HepG2 (cell line): ENCODE data around the gene FCER1G. TPM values are rescaled to one million over a fixed set of nuclear protein-coding genes. Genes with fewer than 3 reads are reported as not detected.

ENCODE experiments used
- ARNT ChIP-seq: fragments of 450-650 bp; IDR thresholded peaks from 2 replicates; pipeline ENCODE4 v1.6.1; 2017
- CBX1 ChIP-seq: IDR thresholded peaks from one replicate; pipeline ENCODE4 v1.6.1; 2016; ENCODE audit warnings: antibody characterized with exemption, low read depth
- CHCHD3 ChIP-seq: sonication (generic); formaldehyde crosslinking; IDR thresholded peaks from 2 replicates; pipeline ENCODE4 v1.8.0; 2022; ENCODE audit warnings: mild to moderate bottlenecking, missing genetic modification reagents, moderate library complexity
- DR1 ChIP-seq: sonication (generic); formaldehyde crosslinking; IDR thresholded peaks from 2 replicates; pipeline ENCODE4 v1.8.0; 2021; ENCODE audit warnings: mild to moderate bottlenecking, missing genetic modification reagents, inconsistent platforms
- NCOR1 ChIP-seq: fragments of 200-600 bp; sonication (generic); IDR thresholded peaks from 2 replicates; pipeline ENCODE4 v1.7.0; 2017; ENCODE audit warnings: antibody characterized with exemption, low read length, borderline replicate concordance
- NR2F6 ChIP-seq, 2 experiments: IDR thresholded peaks; 2 replicates each; pipeline ENCODE4 v1.6.1; 2016; ENCODE audit warnings: antibody characterized with exemption in 1 of 2, mild to moderate bottlenecking in 1 of 2
- RORA ChIP-seq: sonication (generic); formaldehyde crosslinking; IDR thresholded peaks from 2 replicates; pipeline ENCODE4 v1.5.0; 2020; ENCODE audit warnings: mild to moderate bottlenecking, missing genetic modification reagents, moderate library complexity
- SMARCC2 ChIP-seq: fragments of 450-650 bp; IDR thresholded peaks from 2 replicates; pipeline ENCODE4 v1.6.1; 2017; ENCODE audit warnings: antibody characterized with exemption, mild to moderate bottlenecking
- ZNF33A ChIP-seq: sonication (generic); formaldehyde crosslinking; IDR thresholded peaks from 2 replicates; pipeline ENCODE4 v1.5.1; 2020; ENCODE audit warnings: missing genetic modification reagents, mild to moderate bottlenecking, moderate library complexity, borderline replicate concordance
- ZNF605 ChIP-seq: sonication (generic); formaldehyde crosslinking; IDR thresholded peaks from 2 replicates; pipeline ENCODE4 v1.8.0; 2022; ENCODE audit warnings: mild to moderate bottlenecking, missing genetic modification reagents
- ZNF816 ChIP-seq: sonication (generic); formaldehyde crosslinking; IDR thresholded peaks from 2 replicates; pipeline ENCODE4 v1.8.0; 2022; ENCODE audit warnings: missing genetic modification reagents, mild to moderate bottlenecking, borderline replicate concordance
- ZSCAN22 ChIP-seq: sonication (generic); formaldehyde crosslinking; IDR thresholded peaks from 2 replicates; pipeline ENCODE4 v1.4.0; 2020; ENCODE audit warnings: mild to moderate bottlenecking, missing genetic modification reagents
- ZSCAN30 ChIP-seq: sonication (generic); formaldehyde crosslinking; IDR thresholded peaks from 2 replicates; pipeline ENCODE4 v1.5.0; 2020; ENCODE audit warnings: mild to moderate bottlenecking, missing genetic modification reagents
- polyA plus RNA-seq, 8 experiments: library from polyadenylated mRNA; depleted of rRNA in 3 of 8; stranded (reverse) in 7 of 8; unstranded in 1 of 8; fragments of >200 nt; fragmentation: Illumina TruSeq in 4 of 8; extraction: Trizol in 4 of 8; gene quantifications; 2 replicates each; pipeline versions ENCODE4 v1.2.1 to v1.2.3, GENCODE V29; 2011 to 2016; ENCODE audit warnings: low read depth in 4 of 8, missing spikeins in 1 of 8, mixed read lengths in 1 of 8; ENCODE audit not compliant: insufficient read depth in 1 of 8
- total RNA-seq, 5 experiments: library from RNA; depleted of rRNA; stranded (reverse); fragments of >200 nt; fragmentation: Illumina TruSeq; extraction: Trizol; gene quantifications; 2 replicates each; pipeline ENCODE4 v1.2.3, GENCODE V29; 2016; ENCODE audit warnings: low read depth in 1 of 5
- TF ChIP-seq, protein P1 (sequence below), 2 experiments: sonication (generic) in 1 of 2; formaldehyde crosslinking in 1 of 2; IDR thresholded peaks; 2 replicates each; pipeline versions ENCODE4 v1.6.1 to v1.9.0; 2014 to 2022; ENCODE audit warnings: antibody characterized with exemption in 1 of 2, borderline replicate concordance in 1 of 2, inconsistent platforms in 1 of 2, low read depth in 1 of 2, missing genetic modification reagents in 1 of 2
- TF ChIP-seq, protein P2 (sequence below): sonication (generic); formaldehyde crosslinking; IDR thresholded peaks from 2 replicates; pipeline ENCODE4 v1.5.0; 2020; ENCODE audit warnings: mild to moderate bottlenecking, missing genetic modification reagents
- TF ChIP-seq, protein P3 (sequence below): sonication (generic); formaldehyde crosslinking; IDR thresholded peaks from 2 replicates; pipeline ENCODE4 v1.4.0; 2020; ENCODE audit warnings: missing genetic modification reagents
- TF ChIP-seq, protein P4 (sequence below): sonication (generic); formaldehyde crosslinking; IDR thresholded peaks from 2 replicates; pipeline ENCODE4 v1.5.0; 2020; ENCODE audit warnings: mild to moderate bottlenecking, low read depth, missing genetic modification reagents, borderline replicate concordance

Gene FCER1G
- total and polyA plus RNA-seq, 2 of the 13 experiments (the other 11 are each of a cell fraction or from before 2014, with no cell fraction given) = 1.3 to 6.4 TPM

DNA sequence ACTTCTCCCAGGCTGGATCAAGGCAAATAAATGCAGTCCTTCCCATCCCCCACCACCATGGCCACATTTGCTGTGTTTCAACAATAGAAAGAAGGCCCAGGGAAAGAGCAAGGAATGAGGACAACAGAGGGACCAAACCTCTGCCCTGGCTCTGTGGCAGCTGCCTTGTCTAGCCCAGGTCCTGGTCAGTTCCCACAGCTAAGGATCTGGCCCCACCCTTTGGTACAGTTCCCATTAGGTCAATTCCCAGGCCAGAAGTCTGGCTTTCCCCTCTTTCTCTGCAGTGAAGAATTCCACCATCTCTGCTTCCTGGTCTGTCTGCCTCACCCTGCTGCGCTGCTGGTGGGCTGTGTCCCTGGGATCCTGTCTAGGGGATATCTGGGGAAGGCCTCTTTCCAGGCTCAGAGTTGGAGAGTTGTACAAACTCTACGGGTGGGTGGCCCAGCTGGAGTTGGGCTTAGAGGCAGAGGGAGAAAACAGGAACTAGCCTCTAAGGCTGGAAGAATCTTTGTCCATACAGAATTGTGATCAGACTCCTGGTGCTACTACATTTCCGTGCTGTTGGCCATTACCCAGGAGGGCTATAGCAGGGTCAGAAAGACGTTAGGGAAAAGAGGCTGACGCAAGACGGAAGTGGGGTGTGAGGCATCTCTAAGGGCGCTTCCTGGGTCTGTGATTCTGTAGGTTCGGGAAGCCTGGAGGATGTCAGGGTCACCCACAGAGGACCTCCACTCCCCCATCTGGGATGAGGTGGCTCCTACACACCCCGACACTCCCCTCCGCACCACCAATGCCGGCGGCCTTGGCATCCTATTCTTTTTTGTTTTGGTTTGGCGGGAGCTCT lies 13.9 kb upstream of the FCER1G start (continued):
- TF ChIP-seq, protein P1, sequence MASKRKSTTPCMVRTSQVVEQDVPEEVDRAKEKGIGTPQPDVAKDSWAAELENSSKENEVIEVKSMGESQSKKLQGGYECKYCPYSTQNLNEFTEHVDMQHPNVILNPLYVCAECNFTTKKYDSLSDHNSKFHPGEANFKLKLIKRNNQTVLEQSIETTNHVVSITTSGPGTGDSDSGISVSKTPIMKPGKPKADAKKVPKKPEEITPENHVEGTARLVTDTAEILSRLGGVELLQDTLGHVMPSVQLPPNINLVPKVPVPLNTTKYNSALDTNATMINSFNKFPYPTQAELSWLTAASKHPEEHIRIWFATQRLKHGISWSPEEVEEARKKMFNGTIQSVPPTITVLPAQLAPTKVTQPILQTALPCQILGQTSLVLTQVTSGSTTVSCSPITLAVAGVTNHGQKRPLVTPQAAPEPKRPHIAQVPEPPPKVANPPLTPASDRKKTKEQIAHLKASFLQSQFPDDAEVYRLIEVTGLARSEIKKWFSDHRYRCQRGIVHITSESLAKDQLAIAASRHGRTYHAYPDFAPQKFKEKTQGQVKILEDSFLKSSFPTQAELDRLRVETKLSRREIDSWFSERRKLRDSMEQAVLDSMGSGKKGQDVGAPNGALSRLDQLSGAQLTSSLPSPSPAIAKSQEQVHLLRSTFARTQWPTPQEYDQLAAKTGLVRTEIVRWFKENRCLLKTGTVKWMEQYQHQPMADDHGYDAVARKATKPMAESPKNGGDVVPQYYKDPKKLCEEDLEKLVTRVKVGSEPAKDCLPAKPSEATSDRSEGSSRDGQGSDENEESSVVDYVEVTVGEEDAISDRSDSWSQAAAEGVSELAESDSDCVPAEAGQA (IDR thresholded peaks at IDR 0.05; ENCODE audit: low read depth) = no peak
- TF ChIP-seq, protein P1 (CRISPR knock-in tag; IDR thresholded peaks at IDR 0.05; ENCODE audit: borderline replicate concordance) = no peak
- no peak for TF ChIP-seq CBX1
- no peak for TF ChIP-seq NCOR1
- TF ChIP-seq, protein P2, sequence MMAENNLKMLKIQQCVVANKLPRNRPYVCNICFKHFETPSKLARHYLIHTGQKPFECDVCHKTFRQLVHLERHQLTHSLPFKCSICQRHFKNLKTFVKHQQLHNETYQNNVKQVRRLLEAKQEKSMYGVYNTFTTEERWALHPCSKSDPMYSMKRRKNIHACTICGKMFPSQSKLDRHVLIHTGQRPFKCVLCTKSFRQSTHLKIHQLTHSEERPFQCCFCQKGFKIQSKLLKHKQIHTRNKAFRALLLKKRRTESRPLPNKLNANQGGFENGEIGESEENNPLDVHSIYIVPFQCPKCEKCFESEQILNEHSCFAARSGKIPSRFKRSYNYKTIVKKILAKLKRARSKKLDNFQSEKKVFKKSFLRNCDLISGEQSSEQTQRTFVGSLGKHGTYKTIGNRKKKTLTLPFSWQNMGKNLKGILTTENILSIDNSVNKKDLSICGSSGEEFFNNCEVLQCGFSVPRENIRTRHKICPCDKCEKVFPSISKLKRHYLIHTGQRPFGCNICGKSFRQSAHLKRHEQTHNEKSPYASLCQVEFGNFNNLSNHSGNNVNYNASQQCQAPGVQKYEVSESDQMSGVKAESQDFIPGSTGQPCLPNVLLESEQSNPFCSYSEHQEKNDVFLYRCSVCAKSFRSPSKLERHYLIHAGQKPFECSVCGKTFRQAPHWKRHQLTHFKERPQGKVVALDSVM (CRISPR knock-in tag) = no peak
- TF ChIP-seq, protein P3, sequence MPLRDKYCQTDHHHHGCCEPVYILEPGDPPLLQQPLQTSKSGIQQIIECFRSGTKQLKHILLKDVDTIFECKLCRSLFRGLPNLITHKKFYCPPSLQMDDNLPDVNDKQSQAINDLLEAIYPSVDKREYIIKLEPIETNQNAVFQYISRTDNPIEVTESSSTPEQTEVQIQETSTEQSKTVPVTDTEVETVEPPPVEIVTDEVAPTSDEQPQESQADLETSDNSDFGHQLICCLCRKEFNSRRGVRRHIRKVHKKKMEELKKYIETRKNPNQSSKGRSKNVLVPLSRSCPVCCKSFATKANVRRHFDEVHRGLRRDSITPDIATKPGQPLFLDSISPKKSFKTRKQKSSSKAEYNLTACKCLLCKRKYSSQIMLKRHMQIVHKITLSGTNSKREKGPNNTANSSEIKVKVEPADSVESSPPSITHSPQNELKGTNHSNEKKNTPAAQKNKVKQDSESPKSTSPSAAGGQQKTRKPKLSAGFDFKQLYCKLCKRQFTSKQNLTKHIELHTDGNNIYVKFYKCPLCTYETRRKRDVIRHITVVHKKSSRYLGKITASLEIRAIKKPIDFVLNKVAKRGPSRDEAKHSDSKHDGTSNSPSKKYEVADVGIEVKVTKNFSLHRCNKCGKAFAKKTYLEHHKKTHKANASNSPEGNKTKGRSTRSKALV = no peak
- no peak for TF ChIP-seq ARNT
- TF ChIP-seq ZSCAN22 (CRISPR knock-in tag) = no peak
- no peak for TF ChIP-seq NR2F6 (IDR thresholded peaks at IDR 0.05)
- TF ChIP-seq NR2F6 (CRISPR knock-in tag; IDR thresholded peaks at IDR 0.05) = no peak
- TF ChIP-seq SMARCC2 = no peak
- no peak for TF ChIP-seq ZSCAN30 (CRISPR knock-in tag)
- 0 out of 2 replicates have a peak, but pooled peaks have one; percentile 38 for TF ChIP-seq ZNF816 (CRISPR knock-in tag)
- 0 out of 2 replicates have a peak, but pooled peaks have one; percentile 71 for TF ChIP-seq CHCHD3 (CRISPR knock-in tag)
- peak; percentile 60; the same call in 1 of the 2 replicates for TF ChIP-seq ZNF605
- TF ChIP-seq ZNF33A = no peak
- no peak for TF ChIP-seq RORA (CRISPR knock-in tag)
- TF ChIP-seq, protein P4, sequence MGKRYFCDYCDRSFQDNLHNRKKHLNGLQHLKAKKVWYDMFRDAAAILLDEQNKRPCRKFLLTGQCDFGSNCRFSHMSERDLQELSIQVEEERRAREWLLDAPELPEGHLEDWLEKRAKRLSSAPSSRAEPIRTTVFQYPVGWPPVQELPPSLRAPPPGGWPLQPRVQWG = no peak
- no peak for TF ChIP-seq DR1 (CRISPR knock-in tag)
